H1 (cell line): ENCODE results near the gene DKKL1. TPM values are rescaled to one million over a fixed set of nuclear protein-coding genes. Genes with fewer than 3 reads are reported as not detected.
A peak's percentile ranks its signal among the peaks of the same experiment; 100 is the strongest.

Experiments
- BCL11A ChIP-seq, 2 experiments: IDR thresholded peaks; one replicate each; pipeline ENCODE4 v1.6.1; 2011; ENCODE audit warnings: low read depth in 2 of 2, low read length in 2 of 2, mild to moderate bottlenecking in 2 of 2
- CHD7 ChIP-seq: fragments of 300-600 bp; sonication (generic); IDR thresholded peaks from 2 replicates; pipeline ENCODE4 v1.7.1; 2012; ENCODE audit warnings: low read length, moderate library complexity, mild to moderate bottlenecking, inconsistent platforms; ENCODE audit not compliant: insufficient replicate concordance
- E2F6 ChIP-seq: IDR thresholded peaks from 2 replicates; pipeline ENCODE4 v1.6.1; 2012; ENCODE audit warnings: inconsistent platforms
- RFX5 ChIP-seq: IDR thresholded peaks from 2 replicates; pipeline ENCODE4 v1.6.1; 2011; ENCODE audit warnings: low read depth, low read length, improper control_type of control experiment, borderline replicate concordance
- SIX5 ChIP-seq: IDR thresholded peaks from 2 replicates; pipeline ENCODE4 v1.6.1; 2011; ENCODE audit warnings: mild to moderate bottlenecking, low read depth, low read length
- USF2 ChIP-seq: IDR thresholded peaks from 2 replicates; pipeline ENCODE4 v1.6.1; 2011; ENCODE audit warnings: low read length, improper control_type of control experiment
- YY1 ChIP-seq: IDR thresholded peaks from 2 replicates; pipeline ENCODE4 v1.6.1; 2011; ENCODE audit warnings: low read depth, mild to moderate bottlenecking, low read length
- polyA plus RNA-seq, 7 experiments: library from polyadenylated mRNA; depleted of rRNA in 3 of 7; stranded (reverse) in 5 of 7; unstranded in 2 of 7; fragments of >200 nt in 5 of 7; fragments of 200-250 nt in 2 of 7; gene quantifications; 1 replicate in 5 of 7; 2 replicates in 1 of 7; 4 replicates in 1 of 7; pipeline versions ENCODE4 v1.2.1 to v1.2.3, GENCODE V29; 2011 to 2013; ENCODE audit warnings: missing spikeins in 2 of 7, mixed read lengths in 2 of 7
- total RNA-seq: library from RNA; stranded (reverse); fragmentation: NEBNext Ultra II Directional; extraction: Animal tissue kit (Norgen Biotek cat#: 25700); gene quantifications from 2 replicates; pipeline ENCODE4 v1.2.1, GENCODE V29; 2021

The DKKL1 gene
- total and polyA plus RNA-seq, 2 of the 8 experiments (the other 6 are each of a cell fraction or from before 2014, with no cell fraction given) = 2.6 to 6.8 TPM

- TF ChIP-seq YY1 (no peak), E2F6 (peak; percentile 41; the same call in 1 of the 2 replicates), CHD7 (no peak), SIX5 (no peak), RFX5 (no peak), BCL11A (IDR thresholded peaks at IDR 0.05; ENCODE audit: low read depth in 2 of 2, low read length in 2 of 2) (no peak), USF2 (no peak)
Measured at GRCh38 chr19:49363268-49364082, at the start of gene DKKL1 (continued).
